CD14-positive monocyte (primary cell): ENCODE data around the gene TMEM151B. TPM values are rescaled to one million over a fixed set of nuclear protein-coding genes. Genes with fewer than 3 reads are reported as not detected.

Source experiments
- DNase-seq, 3 donors: peaks; one replicate each; pipeline ENCODE4 v3.0.0-alpha.2; 2011 to 2022
- H2AFZ ChIP-seq: 2 replicates; pipeline ENCODE4 v1.6.0; 2012; ENCODE audit warnings: mild to moderate bottlenecking, low read depth, low read length, inconsistent platforms; ENCODE audit not compliant: insufficient read depth, poor library complexity, severe bottlenecking
- H3K27ac ChIP-seq, 2 donors: 1 replicate in 1 of 2; 2 replicates in 1 of 2; pipeline ENCODE4 v1.5.1; 2012 to 2013; ENCODE audit warnings: low read length in 2 of 2, control low read depth in 1 of 2, inconsistent platforms in 1 of 2, low read depth in 1 of 2, mild to moderate bottlenecking in 1 of 2
- H3K27me3 ChIP-seq, 2 donors: one replicate each; pipeline versions ENCODE4 v1.6.0 to v1.6.1; 2011 to 2013; ENCODE audit warnings: low read length in 2 of 2; ENCODE audit not compliant: control insufficient read depth in 2 of 2, insufficient read depth in 2 of 2
- H3K36me3 ChIP-seq, 2 donors: replicated peaks in 1 of 2; 1 replicate in 1 of 2; 2 replicates in 1 of 2; pipeline versions ENCODE4 v1.5.1 to v1.6.1; 2012 to 2013; ENCODE audit warnings: low read length in 2 of 2, control low read depth in 1 of 2, inconsistent platforms in 1 of 2, mild to moderate bottlenecking in 1 of 2; ENCODE audit not compliant: insufficient read depth in 2 of 2, control insufficient read depth in 1 of 2
- H3K4me1 ChIP-seq, 2 donors: 1 replicate in 1 of 2; 2 replicates in 1 of 2; pipeline versions ENCODE4 v1.5.1 to v1.6.1; 2012 to 2013; ENCODE audit warnings: low read length in 2 of 2, control low read depth in 1 of 2, inconsistent platforms in 1 of 2, mild to moderate bottlenecking in 1 of 2, moderate library complexity in 1 of 2; ENCODE audit not compliant: insufficient read depth in 2 of 2, control insufficient read depth in 1 of 2
- H3K4me2 ChIP-seq: replicated peaks from 2 replicates; pipeline ENCODE3; 2012; ENCODE audit warnings: low read length, moderate library complexity, mild to moderate bottlenecking; ENCODE audit not compliant: poor library complexity, severe bottlenecking; ENCODE audit errors: extremely low read depth
- H3K4me3 ChIP-seq, 3 experiments: fragments of 200-600 bp in 1 of 3; sonication (generic) in 1 of 3; replicated peaks in 1 of 3; 1 replicate in 2 of 3; 2 replicates in 1 of 3; pipeline ENCODE4 v1.5.1; 2011 to 2013; ENCODE audit warnings: low read length in 3 of 3, mild to moderate bottlenecking in 3 of 3, control low read depth in 2 of 3, low read depth in 2 of 3, inconsistent platforms in 1 of 3, moderate library complexity in 1 of 3
- H3K79me2 ChIP-seq: 2 replicates; pipeline ENCODE4 v1.6.0; 2012; ENCODE audit warnings: mild to moderate bottlenecking, control low read depth, inconsistent platforms, low read length, moderate library complexity; ENCODE audit not compliant: insufficient read depth
- H3K9ac ChIP-seq: 2 replicates; pipeline ENCODE4 v1.6.0; 2017; ENCODE audit warnings: low read length, mild to moderate bottlenecking; ENCODE audit not compliant: insufficient read depth, poor library complexity, severe bottlenecking
- H3K9me3 ChIP-seq, 2 donors: replicated peaks in 1 of 2; 1 replicate in 1 of 2; 2 replicates in 1 of 2; pipeline versions ENCODE4 v1.5.1 to v1.6.1; 2012 to 2013; ENCODE audit warnings: low read length in 2 of 2, control low read depth in 1 of 2; ENCODE audit not compliant: control insufficient read depth in 1 of 2, insufficient read depth in 1 of 2
- H4K20me1 ChIP-seq: 2 replicates; pipeline ENCODE4 v1.6.0; 2012; ENCODE audit warnings: mild to moderate bottlenecking, low read length, control low read depth, moderate library complexity; ENCODE audit not compliant: insufficient read depth
- H3K27ac Mint-ChIP-seq, 7 donors: one replicate each; pipeline ENCODE4 v1.8.0; 2020; ENCODE audit warnings: mild to moderate bottlenecking in 7 of 7, mixed read lengths in 7 of 7, moderate library complexity in 6 of 7, inconsistent platforms in 2 of 7
- H3K27me3 Mint-ChIP-seq, 3 donors: one replicate each; pipeline ENCODE4 v1.8.0; 2021 to 2022; ENCODE audit warnings: low read depth in 3 of 3, mild to moderate bottlenecking in 3 of 3, mixed read lengths in 3 of 3, moderate library complexity in 3 of 3, inconsistent platforms in 1 of 3
- H3K36me3 Mint-ChIP-seq, 2 donors: one replicate each; pipeline ENCODE4 v1.8.0; 2020; ENCODE audit warnings: mixed read lengths in 2 of 2, inconsistent platforms in 1 of 2, mild to moderate bottlenecking in 1 of 2
- H3K4me1 Mint-ChIP-seq: one replicate; pipeline ENCODE4 v1.8.0; 2020; ENCODE audit warnings: mild to moderate bottlenecking, mixed read lengths
- H3K4me3 Mint-ChIP-seq, 2 donors: one replicate each; pipeline ENCODE4 v1.8.0; 2020; ENCODE audit warnings: mild to moderate bottlenecking in 2 of 2, mixed read lengths in 2 of 2, moderate library complexity in 1 of 2
- H3K9me3 Mint-ChIP-seq, 7 donors: one replicate each; pipeline ENCODE4 v1.8.0; 2020 to 2022; ENCODE audit warnings: mixed read lengths in 7 of 7, mild to moderate bottlenecking in 6 of 7, moderate library complexity in 6 of 7, inconsistent platforms in 2 of 7
- CTCF ChIP-seq: fragments of 200-600 bp; IDR thresholded peaks from one replicate; pipeline ENCODE4 v1.8.0; 2022; ENCODE audit warnings: antibody characterized with exemption, mild to moderate bottlenecking
- WGBS: methylation state at CpG from one replicate; pipeline ENCODE4 v1.1.5; 2013; ENCODE audit warnings: missing lambda C conversion rate; ENCODE audit not compliant: insufficient coverage; 5-methylcytosine and 5-hydroxymethylcytosine counted together
- intact Hi-C, 2 donors: fragments of 100-400 bp; cut with micrococcal nuclease; formaldehyde crosslinking; loops; one replicate each; pipeline versions ENCODE4 v1.15.0 to v1.15.1; 2023
- polyA plus RNA-seq, 3 donors: library from polyadenylated mRNA; depleted of rRNA in 1 of 3; unstranded in 2 of 3; stranded (reverse) in 1 of 3; fragments of 300-500 nt in 2 of 3; fragments of >200 nt in 1 of 3; fragmentation: Illumina TruSeq in 2 of 3; gene quantifications; 1 replicate in 2 of 3; 2 replicates in 1 of 3; pipeline ENCODE4 v1.2.3, GENCODE V29; 2012 to 2021

Gene TMEM151B
- polyA plus RNA-seq, 3 donors = not detected

GRCh38 chr6:44228836-44229235, 41.4 kb upstream of the TMEM151B start:
- Mint-ChIP-seq H3K27ac (no peak overlapping the region), H3K36me3 (peaks cover 17 to 32% of the 10 kb centered on the region in 2 donors), H3K4me3 (no peak overlapping the region), H3K9me3 (peaks cover 0 to 1% (median 0%) of the 10 kb centered on the region in 7 donors), H3K27me3 (peaks cover 3 to 6% (median 5%) of the 10 kb centered on the region in 3 donors), H3K4me1 (peaks cover 55% of the 10 kb centered on the region)
- Histone ChIP-seq H3K4me3 (no peak overlapping the region), H3K9ac (no peak overlapping the region), H2AFZ (no peak overlapping the region), H4K20me1 (peaks cover 7% of the 10 kb centered on the region), H3K36me3 (peaks cover 5 to 14% of the 10 kb centered on the region in 2 donors), H3K4me2 (no peak overlapping the region), H3K4me1 (peaks cover 38% of the 10 kb centered on the region in 2 donors), H3K79me2 (peaks cover 21% of the 10 kb centered on the region), H3K9me3 (no peaks in the 10 kb centered on the region), H3K27me3 (no peaks in the 10 kb centered on the region), H3K27ac (no peak overlapping the region)
- DNase-seq = no peak
- intact Hi-C loops = no loop called here
- WGBS = 93% methylated on average over 3 of the region's 5 CpGs
- no peak for TF ChIP-seq CTCF

DNA sequence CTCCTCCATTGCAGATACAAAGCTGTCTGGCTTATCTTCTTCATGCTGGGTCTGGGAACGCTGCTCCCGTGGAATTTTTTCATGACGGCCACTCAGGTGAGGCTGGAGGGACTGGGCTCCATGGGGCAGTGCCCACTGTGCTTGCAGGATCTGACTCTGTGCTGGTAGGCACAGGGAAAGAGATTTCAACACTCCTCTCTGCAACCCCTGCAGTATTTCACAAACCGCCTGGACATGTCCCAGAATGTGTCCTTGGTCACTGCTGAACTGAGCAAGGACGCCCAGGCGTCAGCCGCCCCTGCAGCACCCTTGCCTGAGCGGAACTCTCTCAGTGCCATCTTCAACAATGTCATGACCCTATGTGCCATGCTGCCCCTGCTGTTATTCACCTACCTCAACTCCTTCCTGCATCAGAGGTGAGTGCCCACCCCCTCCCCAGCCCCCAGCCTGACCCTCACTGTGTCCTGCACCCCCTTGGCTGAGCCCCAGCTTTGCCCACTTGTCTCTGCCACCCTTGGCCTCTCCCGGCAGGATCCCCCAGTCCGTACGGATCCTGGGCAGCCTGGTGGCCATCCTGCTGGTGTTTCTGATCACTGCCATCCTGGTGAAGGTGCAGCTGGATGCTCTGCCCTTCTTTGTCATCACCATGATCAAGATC, 40.7 kb upstream of the TMEM151B start:
- peaks cover 36 to 37% of the 10 kb centered on the region in 2 donors for H3K4me1 ChIP-seq
- WGBS = 94% methylated on average over 11 of the region's 11 CpGs
- H3K27me3 Mint-ChIP-seq = peaks cover 0 to 3% (median 2%) of the 10 kb centered on the region in 3 donors

More for the DNA sequence above, 40.7 kb upstream of the TMEM151B start:
- H3K9ac ChIP-seq = no peak overlapping the region
- H3K4me2 ChIP-seq = no peak overlapping the region
- H3K9me3 ChIP-seq = no peaks in the 10 kb centered on the region
- peaks cover 5 to 14% of the 10 kb centered on the region in 2 donors for H3K36me3 ChIP-seq
- H3K27me3 ChIP-seq = no peaks in the 10 kb centered on the region
- intact Hi-C loops = no loop called here
- no peak overlapping the region for H3K4me3 Mint-ChIP-seq
- H4K20me1 ChIP-seq = peaks cover under 1% of the 10 kb centered on the region
- peaks cover 54% of the 10 kb centered on the region for H3K4me1 Mint-ChIP-seq
- no peak for DNase-seq
- peaks cover 17 to 32% of the 10 kb centered on the region in 2 donors for H3K36me3 Mint-ChIP-seq
- no peak overlapping the region for H3K27ac ChIP-seq
- no peak overlapping the region for H2AFZ ChIP-seq
- peaks cover 15% of the 10 kb centered on the region for H3K79me2 ChIP-seq
- peaks cover 0 to 1% (median 0%) of the 10 kb centered on the region in 7 donors for H3K9me3 Mint-ChIP-seq
- no peak overlapping the region for H3K27ac Mint-ChIP-seq
- H3K4me3 ChIP-seq = no peak overlapping the region
- TF ChIP-seq CTCF = no peak
